A549 (cell line): ENCODE measurements around the gene SLC29A2. TPM values are rescaled to one million over a fixed set of nuclear protein-coding genes. Genes with fewer than 3 reads are reported as not detected.
"Not testable (repeated sequence)": the region's sequence is repeated elsewhere in the genome, so short reads cannot be mapped to it uniquely, and the experiment has no call there.

ENCODE experiments used
- ATAC-seq, 2 experiments: fragments of 200-7000 bp in 1 of 2; fragments of >200 bp in 1 of 2; cut with Nextera tagmentation in 1 of 2; cut with Tn5 transposase in 1 of 2; 3 replicates each; pipeline versions ENCODE4 v1.8.0 to v1.9.1; 2018 to 2020; ENCODE audit warnings: mild to moderate bottlenecking in 1 of 2, moderate library complexity in 1 of 2
- CTCF ChIA-PET: fragments of 300-600 bp; sonication (Branson Sonifier 250); formaldehyde crosslinking; extraction: SDS; loops from one replicate; lab custom pipeline; 2021; ENCODE audit warnings: antibody characterized with exemption, inconsistent platforms; lab: Yijun Ruan, JAX
- POLR2A ChIA-PET: fragments of 350-600 bp; formaldehyde crosslinking; extraction: SDS; loops from one replicate; lab custom pipeline; 2021; ENCODE audit warnings: antibody characterized with exemption, inconsistent platforms; lab: Yijun Ruan, JAX
- DNase-seq, 2 experiments: peaks; one replicate each; pipeline versions ENCODE4 v3.0.0 to v3.0.0-alpha.2; 2011 to 2016; ENCODE audit warnings: low read depth in 1 of 2, low spot score in 1 of 2
- FAIRE-seq: peaks from 2 replicates; lab custom pipeline; 2011; peaks lifted over from hg19 to GRCh38; lab: Jason Lieb, UNC
- H3K27ac ChIP-seq, 2 experiments: fragments of >200 bp; sonication (Bioruptor Twin); formaldehyde crosslinking; 3 replicates each; pipeline ENCODE4 v1.5.1; 2016 to 2017
- H3K4me1 ChIP-seq: fragments of >200 bp; sonication (Bioruptor Twin); formaldehyde crosslinking; 3 replicates; pipeline ENCODE4 v1.6.1; 2016
- H3K4me2 ChIP-seq: fragments of >200 bp; sonication (Bioruptor Twin); formaldehyde crosslinking; 3 replicates; pipeline ENCODE4 v1.6.1; 2016
- H3K4me3 ChIP-seq: fragments of >200 bp; sonication (Bioruptor Twin); formaldehyde crosslinking; 3 replicates; pipeline ENCODE4 v1.5.1; 2016
- H3K9me3 ChIP-seq: fragments of >200 bp; sonication (Bioruptor Twin); formaldehyde crosslinking; 3 replicates; pipeline ENCODE4 v1.6.1; 2016
- BCL3 ChIP-seq: fragments of >200 bp; sonication (Bioruptor Twin); formaldehyde crosslinking; IDR thresholded peaks from 3 replicates; pipeline ENCODE4 v1.6.1; 2016
- BHLHE40 ChIP-seq: IDR thresholded peaks from 2 replicates; pipeline ENCODE4 v1.6.1; 2012; ENCODE audit warnings: low read depth, low read length, inconsistent platforms
- CEBPB ChIP-seq, 2 experiments: fragments of >200 bp in 1 of 2; sonication (Bioruptor Twin) in 1 of 2; formaldehyde crosslinking in 1 of 2; IDR thresholded peaks; 2 replicates each; pipeline ENCODE4 v1.6.1; 2012 to 2016
- E2F6 ChIP-seq: IDR thresholded peaks from 2 replicates; pipeline ENCODE4 v1.6.1; 2012; ENCODE audit warnings: low read depth, borderline replicate concordance
- EHMT2 ChIP-seq: fragments of 200-600 bp; sonication (generic); IDR thresholded peaks from 2 replicates; pipeline ENCODE4 v1.6.1; 2016; ENCODE audit warnings: antibody characterized with exemption, low read depth, mild to moderate bottlenecking, moderate library complexity
- ELK1 ChIP-seq: fragments of 150-350 bp; IDR thresholded peaks from 2 replicates; pipeline ENCODE4 v1.6.1; 2014; ENCODE audit warnings: low read depth, mild to moderate bottlenecking, low read length
- ESRRA ChIP-seq: fragments of 150-350 bp; IDR thresholded peaks from 2 replicates; pipeline ENCODE4 v1.6.1; 2014; ENCODE audit warnings: mild to moderate bottlenecking, low read length, borderline replicate concordance
- FOXS1 ChIP-seq: fragments of 250-450 bp; sonication (Bioruptor Pico); IDR thresholded peaks from 2 replicates; pipeline ENCODE4 v1.5.0; 2020; ENCODE audit warnings: mild to moderate bottlenecking, moderate library complexity
- HDAC2 ChIP-seq: fragments of 200-600 bp; sonication (generic); IDR thresholded peaks from 2 replicates; pipeline ENCODE4 v1.6.1; 2016
- HES2 ChIP-seq: fragments of >200 bp; sonication (Bioruptor Twin); formaldehyde crosslinking; IDR thresholded peaks from 2 replicates; pipeline ENCODE4 v1.6.1; 2016
- HOXB13 ChIP-seq: fragments of 250-450 bp; sonication (Bioruptor Pico); IDR thresholded peaks from 2 replicates; pipeline ENCODE4 v1.5.0; 2020; ENCODE audit warnings: low read depth, mild to moderate bottlenecking, moderate library complexity
- MAFK ChIP-seq: fragments of 450-650 bp; IDR thresholded peaks from 2 replicates; pipeline ENCODE4 v1.6.1; 2014; ENCODE audit not compliant: partially characterized antibody
- MYC ChIP-seq: IDR thresholded peaks from 2 replicates; pipeline ENCODE4 v1.6.1; 2012; ENCODE audit warnings: mild to moderate bottlenecking, inconsistent platforms, low read length, improper control_type of control experiment, borderline replicate concordance
- NPAS2 ChIP-seq: fragments of 250-450 bp; sonication (Bioruptor Pico); IDR thresholded peaks from 2 replicates; pipeline ENCODE4 v1.8.0; 2022; ENCODE audit warnings: mild to moderate bottlenecking, moderate library complexity, borderline replicate concordance
- NR3C1 ChIP-seq: fragments of >200 bp; sonication (Bioruptor Twin); formaldehyde crosslinking; IDR thresholded peaks from 3 replicates; pipeline ENCODE4 v1.6.1; 2017
- PBX3 ChIP-seq: IDR thresholded peaks from 2 replicates; pipeline ENCODE4 v1.6.1; 2012
- RARB ChIP-seq: fragments of 250-450 bp; sonication (Bioruptor Pico); IDR thresholded peaks from 2 replicates; pipeline ENCODE4 v1.8.0; 2021; ENCODE audit warnings: mild to moderate bottlenecking, moderate library complexity
- RCOR1 ChIP-seq: fragments of 150-350 bp; IDR thresholded peaks from 2 replicates; pipeline ENCODE4 v1.6.1; 2014; ENCODE audit warnings: antibody characterized with exemption, low read length, low read depth
- RNF2 ChIP-seq: fragments of 200-600 bp; sonication (generic); IDR thresholded peaks from 2 replicates; pipeline ENCODE4 v1.6.1; 2016; ENCODE audit warnings: low read depth, mild to moderate bottlenecking, antibody characterized with exemption, moderate library complexity, borderline replicate concordance
- TFCP2L1 ChIP-seq: fragments of 250-450 bp; sonication (Bioruptor Pico); IDR thresholded peaks from 2 replicates; pipeline ENCODE4 v1.5.0; 2021; ENCODE audit warnings: mild to moderate bottlenecking
- ZNF302 ChIP-seq: fragments of 250-450 bp; sonication (Bioruptor Pico); IDR thresholded peaks from 2 replicates; pipeline ENCODE4 v1.9.0; 2021; ENCODE audit warnings: inconsistent platforms, mild to moderate bottlenecking, moderate library complexity
- WGBS: methylation state at CpG from one replicate; pipeline ENCODE4 v1.1.6; 2017; ENCODE audit errors: missing lambda C conversion rate; 5-methylcytosine and 5-hydroxymethylcytosine counted together
- polyA plus RNA-seq, 4 experiments: library from polyadenylated mRNA; depleted of rRNA in 3 of 4; stranded (reverse); fragments of >200 nt; fragmentation: RNase III in 1 of 4; extraction: RNeasy Plus Mini Kit Qiagen cat#74134 plus additional on column Dnase treatment in 1 of 4; gene quantifications; 2 replicates in 3 of 4; 3 replicates in 1 of 4; pipeline ENCODE4 v1.2.3, GENCODE V29; 2011 to 2017

Gene SLC29A2
- polyA plus RNA-seq, 2 of the 4 experiments (the other 2 are of a cell fraction), result 2.6 to 7.6 TPM

- ATAC-seq, H3K4me3 ChIP-seq, H3K4me2 ChIP-seq, DNase-seq, FAIRE-seq, H3K9me3 ChIP-seq, H3K27ac ChIP-seq, POLR2A ChIA-PET: not testable (repeated sequence)
- H3K4me1 ChIP-seq, result peaks cover 25% of the 10 kb centered on the region
- WGBS, result 83% methylated on average over 2 of the region's 2 CpGs
- CTCF ChIA-PET, result interaction anchor here (1.4 to 12.2 kb wide), 2 partner anchors 9 to 12 kb away, joined by 3 to 247 read pairs; partner anchors contain the start of gene RIN1
Measured at GRCh38 chr11:66320289-66320688, 51.3 kb downstream of the SLC29A2 start.

- ChIA-PET POLR2A (no interaction called here), CTCF (interaction anchor here (0.5 to 12.2 kb wide), 3 partner anchors 8 to 95 kb away, joined by 3 to 247 read pairs (median 10); partner anchors contain the start of gene RIN1)
- peak overlapping the region; percentile 62 to 79 for H3K27ac ChIP-seq
- no peaks in the 10 kb centered on the region for H3K9me3 ChIP-seq
- H3K4me1 ChIP-seq, result peaks cover 17% of the 10 kb centered on the region
- no peak for FAIRE-seq
- DNase-seq, result no peak
- peak overlapping the region; percentile 52; the same call in 2 of the 3 replicates for H3K4me2 ChIP-seq
- TF ChIP-seq FOXS1 (CRISPR knock-in tag) (no peak), BCL3 (no peak), BHLHE40 (no peak), MYC (no peak), HOXB13 (CRISPR knock-in tag) (no peak)
- WGBS, result 44% methylated on average over 1 of the region's 3 CpGs
- no peak overlapping the region for H3K4me3 ChIP-seq
- ATAC-seq, result no peak
Measured at GRCh38 chr11:66318600-66318970, 53.0 kb downstream of the SLC29A2 start.

GRCh38 chr11:66317723-66318599 is 53.6 kb downstream of the SLC29A2 start:
- TF ChIP-seq E2F6 (no peak), CEBPB (IDR thresholded peaks at IDR 0.05) (peak; percentile 86 to 94), EHMT2 (no peak), MAFK (peak; percentile 72)
- ATAC-seq (peak; percentile 6 to 19; a peak in 2 of 6 replicates), DNase-seq (no peak), FAIRE-seq (no peak)
- ChIA-PET POLR2A (no interaction called here), CTCF (interaction anchor here (2.7 to 12.2 kb wide), 2 partner anchors 9 to 15 kb away, joined by 10 to 247 read pairs; partner anchors contain the start of gene RIN1)
- 53% methylated on average over 14 of the region's 16 CpGs for WGBS
- Histone ChIP-seq H3K4me3 (no peak overlapping the region), H3K9me3 (no peaks in the 10 kb centered on the region), H3K4me2 (peak overlapping the region; percentile 52), H3K27ac (peak overlapping the region; percentile 62 to 79), H3K4me1 (peaks cover 23% of the 10 kb centered on the region)

- Histone ChIP-seq H3K4me1 (peaks cover 24% of the 10 kb centered on the region), H3K4me3 (no peak overlapping the region), H3K27ac (peak overlapping the region; percentile 62 to 79; a peak in 5 of 6 replicates), H3K9me3 (no peaks in the 10 kb centered on the region), H3K4me2 (peak overlapping the region; percentile 52; the same call in 1 of the 3 replicates)
- ChIA-PET CTCF (interaction anchor here (2.7 to 12.2 kb wide), 2 partner anchors 9 to 15 kb away, joined by 10 to 247 read pairs; partner anchors contain the start of gene RIN1), POLR2A (interaction anchor here (1.0 kb wide), 1 partner anchor 19 kb away, joined by 3 read pairs; the partner anchor contains the start of gene RIN1)
- ATAC-seq, result no peak
- FAIRE-seq, result no peak
- DNase-seq, result no peak
- WGBS, result 76% methylated on average over 14 of the region's 14 CpGs
- TF ChIP-seq PBX3, result no peak
- TF ChIP-seq ESRRA, result no peak
- no peak for TF ChIP-seq BHLHE40
- TF ChIP-seq RARB, result no peak
- TF ChIP-seq NPAS2 (CRISPR knock-in tag), result no peak
- no peak for TF ChIP-seq NR3C1
- TF ChIP-seq RNF2, result no peak
- no peak for TF ChIP-seq HES2
- TF ChIP-seq ZNF302 (CRISPR knock-in tag), result no peak
- no peak for TF ChIP-seq RCOR1
- no peak for TF ChIP-seq EHMT2
- no peak for TF ChIP-seq HDAC2
- TF ChIP-seq TFCP2L1 (CRISPR knock-in tag), result no peak
- no peak for TF ChIP-seq ELK1
Measured at GRCh38 chr11:66317322-66317722, 54.2 kb downstream of the SLC29A2 start.
